PFSK-1 (cell line): ENCODE results near the gene PXDN.
A peak's percentile ranks its signal among the peaks of the same experiment; 100 is the strongest.

Source experiments
- FOXP2 ChIP-seq: optimal IDR thresholded peaks from 2 replicates; pipeline ENCODE3; 2011; ENCODE audit warnings: borderline replicate concordance, control low read depth, inconsistent platforms; ENCODE audit not compliant: insufficient read depth; ENCODE audit errors: extremely low read length, extremely low read depth
- POLR2AphosphoS5 ChIP-seq: IDR thresholded peaks from 2 replicates; pipeline ENCODE4 v1.6.1; 2012; ENCODE audit warnings: low read depth, mild to moderate bottlenecking, control low read depth, low read length, moderate library complexity
- REST ChIP-seq, 2 experiments: IDR thresholded peaks; 2 replicates each; pipeline versions ENCODE4 v1.6.1 to v1.8.0; 2011 to 2012; ENCODE audit warnings: low read depth in 2 of 2, low read length in 2 of 2, control low read depth in 1 of 2, inconsistent platforms in 1 of 2, mild to moderate bottlenecking in 1 of 2, moderate library complexity in 1 of 2; ENCODE audit not compliant: insufficient read depth in 1 of 2
- SIN3A ChIP-seq: IDR thresholded peaks from 2 replicates; pipeline ENCODE4 v1.6.1; 2012; ENCODE audit warnings: mild to moderate bottlenecking, low read length, moderate library complexity, borderline replicate concordance; ENCODE audit not compliant: insufficient read depth
- TAF1 ChIP-seq: IDR thresholded peaks from 2 replicates; pipeline ENCODE4 v1.6.1; 2012; ENCODE audit warnings: low read length, control low read depth, borderline replicate concordance; ENCODE audit not compliant: insufficient read depth

Gene PXDN

GRCh38 chr2:1694371-1695271, 49.7 kb downstream of the PXDN start:
- TF ChIP-seq TAF1 (no peak), REST (IDR thresholded peaks at IDR 0.05; ENCODE audit: insufficient read depth in 1 of 2, low read depth in 2 of 2, low read length in 2 of 2) (no peak), POLR2AphosphoS5 (peak; percentile 45; the same call in 1 of the 2 replicates), SIN3A (0 out of 2 replicates have a peak, but pooled peaks have one; percentile 48), FOXP2 (no peak)

GRCh38 chr2:1693723-1694122, 50.6 kb downstream of the PXDN start:
- TF ChIP-seq POLR2AphosphoS5: no peak; the same call in 1 of the 2 replicates
- TF ChIP-seq REST (IDR thresholded peaks at IDR 0.05; ENCODE audit: insufficient read depth in 1 of 2, low read depth in 2 of 2, low read length in 2 of 2): no peak
- TF ChIP-seq SIN3A: no peak

GRCh38 chr2:1692342-1692741, 52.0 kb downstream of the PXDN start:
- TF ChIP-seq POLR2AphosphoS5: peak; percentile 50; the same call in 1 of the 2 replicates
- TF ChIP-seq TAF1: no peak

GRCh38 chr2:1691366-1691765, 52.9 kb downstream of the PXDN start:
- TF ChIP-seq FOXP2 (no peak), TAF1 (no peak), REST (IDR thresholded peaks at IDR 0.05; ENCODE audit: insufficient read depth in 1 of 2, low read depth in 2 of 2, low read length in 2 of 2) (no peak), SIN3A (no peak), POLR2AphosphoS5 (no peak)

- TF ChIP-seq POLR2AphosphoS5: peak; percentile 39; the same call in 1 of the 2 replicates
- TF ChIP-seq SIN3A: no peak
These were observed 54.1 kb downstream of the PXDN start for GRCh38 chr2:1690056-1690775.

- TF ChIP-seq FOXP2 (no peak), REST (IDR thresholded peaks at IDR 0.05; ENCODE audit: insufficient read depth in 1 of 2, low read depth in 2 of 2, low read length in 2 of 2) (no peak), POLR2AphosphoS5 (no peak), SIN3A (no peak), TAF1 (no peak)
These were observed 55.5 kb downstream of the PXDN start for GRCh38 chr2:1688859-1689258.
